GM23338 (cell line): ENCODE data around the gene ERC2. TPM values are rescaled to one million over a fixed set of nuclear protein-coding genes. Genes with fewer than 3 reads are reported as not detected.

ENCODE experiments used
- ATAC-seq: fragments of 200-7000 bp; cut with Tn5 transposase; 3 replicates; pipeline ENCODE4 v1.9.1; 2020
- DNase-seq: peaks from one replicate; pipeline ENCODE4 v3.0.0-alpha.2; 2015; ENCODE audit warnings: low spot score
- H2AFZ ChIP-seq: fragments of 200-600 bp; sonication (generic); 2 replicates; pipeline ENCODE4 v1.8.0; 2016; ENCODE audit warnings: antibody characterized with exemption, mild to moderate bottlenecking, moderate library complexity
- H3F3A ChIP-seq: fragments of 200-600 bp; sonication (generic); replicated peaks from 2 replicates; pipeline ENCODE4 v1.8.0; 2017; ENCODE audit warnings: antibody characterized with exemption, mixed run types, low read depth
- H3K27ac ChIP-seq: fragments of 200-600 bp; sonication (generic); 2 replicates; pipeline ENCODE4 v1.6.1; 2016; ENCODE audit warnings: low read depth
- H3K27me3 ChIP-seq: fragments of 200-600 bp; sonication (generic); 2 replicates; pipeline ENCODE4 v1.8.0; 2016; ENCODE audit warnings: mild to moderate bottlenecking, mixed run types, moderate library complexity; ENCODE audit not compliant: insufficient read depth
- H3K36me3 ChIP-seq: fragments of 200-600 bp; sonication (generic); 2 replicates; pipeline ENCODE4 v1.8.0; 2016; ENCODE audit warnings: mild to moderate bottlenecking; ENCODE audit not compliant: insufficient read depth
- H3K4me1 ChIP-seq: fragments of 200-600 bp; sonication (generic); 2 replicates; pipeline ENCODE4 v1.8.0; 2016; ENCODE audit warnings: mild to moderate bottlenecking, moderate library complexity; ENCODE audit not compliant: insufficient read depth
- H3K4me2 ChIP-seq: fragments of 200-600 bp; sonication (generic); 2 replicates; pipeline ENCODE4 v1.7.1; 2017; ENCODE audit warnings: mixed run types
- H3K4me3 ChIP-seq: fragments of 200-600 bp; sonication (generic); 2 replicates; pipeline ENCODE4 v1.6.1; 2016; ENCODE audit warnings: mixed run types
- H3K79me2 ChIP-seq: fragments of 200-600 bp; sonication (generic); replicated peaks from 2 replicates; pipeline ENCODE4 v1.8.0; 2017; ENCODE audit warnings: mild to moderate bottlenecking; ENCODE audit not compliant: insufficient read depth
- H3K9me2 ChIP-seq: fragments of 200-600 bp; sonication (generic); 2 replicates; pipeline ENCODE4 v1.8.0; 2017; ENCODE audit not compliant: insufficient read depth
- H4K20me1 ChIP-seq: fragments of 200-600 bp; sonication (generic); replicated peaks from 2 replicates; pipeline ENCODE4 v1.8.0; 2017; ENCODE audit warnings: mild to moderate bottlenecking; ENCODE audit not compliant: insufficient read depth
- H3K27ac Mint-ChIP-seq: 2 replicates; pipeline ENCODE4 v1.8.0; 2020; ENCODE audit warnings: inconsistent platforms, mild to moderate bottlenecking, moderate library complexity, mixed read lengths
- H3K27me3 Mint-ChIP-seq: 3 replicates; pipeline ENCODE4 v1.8.0; 2022; ENCODE audit warnings: low read depth, mild to moderate bottlenecking, moderate library complexity, mixed read lengths, inconsistent platforms; ENCODE audit not compliant: insufficient read depth, poor library complexity
- H3K36me3 Mint-ChIP-seq: 3 replicates; pipeline ENCODE4 v1.8.0; 2021; ENCODE audit warnings: low read depth, mild to moderate bottlenecking, inconsistent platforms, moderate library complexity, mixed read lengths
- H3K4me1 Mint-ChIP-seq: 3 replicates; pipeline ENCODE4 v1.8.0; 2020; ENCODE audit warnings: mild to moderate bottlenecking, inconsistent platforms, mixed read lengths
- H3K4me3 Mint-ChIP-seq: 3 replicates; pipeline ENCODE4 v1.8.0; 2021; ENCODE audit warnings: moderate library complexity, mild to moderate bottlenecking, inconsistent platforms, mixed read lengths
- H3K9me3 Mint-ChIP-seq: 3 replicates; pipeline ENCODE4 v1.8.0; 2020; ENCODE audit warnings: moderate library complexity, mild to moderate bottlenecking, inconsistent platforms, mixed read lengths
- CREB1 ChIP-seq: fragments of 250-450 bp; sonication (Bioruptor Pico); IDR thresholded peaks from 2 replicates; pipeline ENCODE4 v1.5.0; 2020; ENCODE audit warnings: low read depth, mild to moderate bottlenecking, moderate library complexity
- JUNB ChIP-seq: IDR thresholded peaks from one replicate; pipeline ENCODE4 v1.6.1; 2016; ENCODE audit warnings: antibody characterized with exemption; ENCODE audit not compliant: unreplicated experiment
- POLR2AphosphoS5 ChIP-seq: IDR thresholded peaks from 2 replicates; pipeline ENCODE4 v1.6.1; 2016; ENCODE audit warnings: antibody characterized with exemption, low read depth
- STAT1 ChIP-seq: IDR thresholded peaks from one replicate; pipeline ENCODE4 v1.6.1; 2016; ENCODE audit warnings: antibody characterized with exemption; ENCODE audit not compliant: unreplicated experiment
- ZNF331 ChIP-seq: fragments of 250-450 bp; sonication (Bioruptor Pico); IDR thresholded peaks from 2 replicates; pipeline ENCODE4 v1.5.0; 2020; ENCODE audit warnings: low read depth, mild to moderate bottlenecking, moderate library complexity
- polyA plus RNA-seq: library from polyadenylated mRNA; unstranded; fragments of >200 nt; fragmentation: Nextera tagmentation; extraction: Ambion mirVana; gene quantifications from 2 replicates; pipeline ENCODE4 v1.2.1, GENCODE V29; 2016
- total RNA-seq: library from RNA; depleted of rRNA; stranded (reverse); fragments of >200 nt; shearing (Covaris generic); gene quantifications from 2 replicates; pipeline ENCODE4 v1.2.3, GENCODE V29; 2014
- TF ChIP-seq, protein P1 (sequence below): IDR thresholded peaks from one replicate; pipeline ENCODE4 v1.6.1; 2018; ENCODE audit warnings: antibody characterized with exemption; ENCODE audit not compliant: unreplicated experiment
- TF ChIP-seq, protein P2 (sequence below): IDR thresholded peaks from 2 replicates; pipeline ENCODE4 v1.6.1; 2016; ENCODE audit warnings: antibody characterized with exemption
- TF ChIP-seq, protein P3 (sequence below), 2 experiments: fragments of 200-600 bp in 1 of 2; sonication (generic) in 1 of 2; conservative IDR thresholded peaks; 2 replicates each; pipeline versions ENCODE4 v1.5.1 to v1.6.1; 2016 to 2017; ENCODE audit warnings: antibody characterized with exemption in 2 of 2, low read depth in 2 of 2, mild to moderate bottlenecking in 2 of 2, moderate library complexity in 1 of 2
- TF ChIP-seq, protein P4 (sequence below): fragments of 250-450 bp; sonication (Bioruptor Pico); IDR thresholded peaks from 2 replicates; pipeline ENCODE4 v1.5.0; 2020; ENCODE audit warnings: mild to moderate bottlenecking, moderate library complexity

ERC2 gene
- total and polyA plus RNA-seq, 2 experiments from 2014 or later = 11.8 to 13.7 TPM

DNA sequence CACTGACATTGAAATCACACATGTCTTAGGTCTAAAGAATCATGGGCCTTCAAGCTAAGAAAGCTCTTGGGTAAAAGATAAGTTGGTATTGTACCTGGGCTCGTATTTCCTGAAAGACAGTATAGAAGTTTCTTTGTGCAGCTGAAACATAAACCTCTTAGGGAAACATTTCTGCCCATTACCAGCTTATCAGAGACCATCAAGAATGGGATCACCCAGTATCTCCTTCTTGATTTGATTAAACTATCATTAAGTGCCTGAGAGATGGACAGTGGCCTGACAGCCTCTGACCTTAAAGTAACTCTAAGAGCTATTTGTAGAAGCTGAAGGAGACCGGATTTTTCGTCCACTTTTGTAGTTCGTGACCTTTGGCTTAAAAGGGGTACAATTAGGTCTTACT, 265.3 kb downstream of the ERC2 start:
- Mint-ChIP-seq H3K36me3 (no peaks in the 10 kb centered on the region), H3K9me3 (no peaks in the 10 kb centered on the region), H3K4me1 (peaks cover 9% of the 10 kb centered on the region; the same call in 2 of the 3 replicates), H3K27me3 (peaks cover 3% of the 10 kb centered on the region), H3K27ac (no peak overlapping the region), H3K4me3 (no peak overlapping the region)
- Histone ChIP-seq H3K79me2 (no peaks in the 10 kb centered on the region), H3K9me2 (0 out of 2 replicates have a peak, but pooled peaks cover 6% of the 10 kb centered on the region), H3K4me1 (no peaks in the 10 kb centered on the region), H3K4me3 (no peak overlapping the region), H3K27me3 (no peaks in the 10 kb centered on the region), H4K20me1 (no peaks in the 10 kb centered on the region), H3F3A (no peaks in the 10 kb centered on the region), H3K36me3 (no peaks in the 10 kb centered on the region), H2AFZ (no peak overlapping the region), H3K4me2 (no peak overlapping the region), H3K27ac (no peak overlapping the region)
- ATAC-seq (no peak), DNase-seq (no peak)
- TF ChIP-seq, protein P1, sequence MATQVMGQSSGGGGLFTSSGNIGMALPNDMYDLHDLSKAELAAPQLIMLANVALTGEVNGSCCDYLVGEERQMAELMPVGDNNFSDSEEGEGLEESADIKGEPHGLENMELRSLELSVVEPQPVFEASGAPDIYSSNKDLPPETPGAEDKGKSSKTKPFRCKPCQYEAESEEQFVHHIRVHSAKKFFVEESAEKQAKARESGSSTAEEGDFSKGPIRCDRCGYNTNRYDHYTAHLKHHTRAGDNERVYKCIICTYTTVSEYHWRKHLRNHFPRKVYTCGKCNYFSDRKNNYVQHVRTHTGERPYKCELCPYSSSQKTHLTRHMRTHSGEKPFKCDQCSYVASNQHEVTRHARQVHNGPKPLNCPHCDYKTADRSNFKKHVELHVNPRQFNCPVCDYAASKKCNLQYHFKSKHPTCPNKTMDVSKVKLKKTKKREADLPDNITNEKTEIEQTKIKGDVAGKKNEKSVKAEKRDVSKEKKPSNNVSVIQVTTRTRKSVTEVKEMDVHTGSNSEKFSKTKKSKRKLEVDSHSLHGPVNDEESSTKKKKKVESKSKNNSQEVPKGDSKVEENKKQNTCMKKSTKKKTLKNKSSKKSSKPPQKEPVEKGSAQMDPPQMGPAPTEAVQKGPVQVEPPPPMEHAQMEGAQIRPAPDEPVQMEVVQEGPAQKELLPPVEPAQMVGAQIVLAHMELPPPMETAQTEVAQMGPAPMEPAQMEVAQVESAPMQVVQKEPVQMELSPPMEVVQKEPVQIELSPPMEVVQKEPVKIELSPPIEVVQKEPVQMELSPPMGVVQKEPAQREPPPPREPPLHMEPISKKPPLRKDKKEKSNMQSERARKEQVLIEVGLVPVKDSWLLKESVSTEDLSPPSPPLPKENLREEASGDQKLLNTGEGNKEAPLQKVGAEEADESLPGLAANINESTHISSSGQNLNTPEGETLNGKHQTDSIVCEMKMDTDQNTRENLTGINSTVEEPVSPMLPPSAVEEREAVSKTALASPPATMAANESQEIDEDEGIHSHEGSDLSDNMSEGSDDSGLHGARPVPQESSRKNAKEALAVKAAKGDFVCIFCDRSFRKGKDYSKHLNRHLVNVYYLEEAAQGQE = no peak
- TF ChIP-seq JUNB (no peak), CREB1 (CRISPR knock-in tag) (no peak), POLR2AphosphoS5 (no peak), STAT1 (no peak), ZNF331 (CRISPR knock-in tag) (no peak)
- TF ChIP-seq, protein P2, sequence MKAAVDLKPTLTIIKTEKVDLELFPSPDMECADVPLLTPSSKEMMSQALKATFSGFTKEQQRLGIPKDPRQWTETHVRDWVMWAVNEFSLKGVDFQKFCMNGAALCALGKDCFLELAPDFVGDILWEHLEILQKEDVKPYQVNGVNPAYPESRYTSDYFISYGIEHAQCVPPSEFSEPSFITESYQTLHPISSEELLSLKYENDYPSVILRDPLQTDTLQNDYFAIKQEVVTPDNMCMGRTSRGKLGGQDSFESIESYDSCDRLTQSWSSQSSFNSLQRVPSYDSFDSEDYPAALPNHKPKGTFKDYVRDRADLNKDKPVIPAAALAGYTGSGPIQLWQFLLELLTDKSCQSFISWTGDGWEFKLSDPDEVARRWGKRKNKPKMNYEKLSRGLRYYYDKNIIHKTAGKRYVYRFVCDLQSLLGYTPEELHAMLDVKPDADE = no peak
- TF ChIP-seq, protein P3, sequence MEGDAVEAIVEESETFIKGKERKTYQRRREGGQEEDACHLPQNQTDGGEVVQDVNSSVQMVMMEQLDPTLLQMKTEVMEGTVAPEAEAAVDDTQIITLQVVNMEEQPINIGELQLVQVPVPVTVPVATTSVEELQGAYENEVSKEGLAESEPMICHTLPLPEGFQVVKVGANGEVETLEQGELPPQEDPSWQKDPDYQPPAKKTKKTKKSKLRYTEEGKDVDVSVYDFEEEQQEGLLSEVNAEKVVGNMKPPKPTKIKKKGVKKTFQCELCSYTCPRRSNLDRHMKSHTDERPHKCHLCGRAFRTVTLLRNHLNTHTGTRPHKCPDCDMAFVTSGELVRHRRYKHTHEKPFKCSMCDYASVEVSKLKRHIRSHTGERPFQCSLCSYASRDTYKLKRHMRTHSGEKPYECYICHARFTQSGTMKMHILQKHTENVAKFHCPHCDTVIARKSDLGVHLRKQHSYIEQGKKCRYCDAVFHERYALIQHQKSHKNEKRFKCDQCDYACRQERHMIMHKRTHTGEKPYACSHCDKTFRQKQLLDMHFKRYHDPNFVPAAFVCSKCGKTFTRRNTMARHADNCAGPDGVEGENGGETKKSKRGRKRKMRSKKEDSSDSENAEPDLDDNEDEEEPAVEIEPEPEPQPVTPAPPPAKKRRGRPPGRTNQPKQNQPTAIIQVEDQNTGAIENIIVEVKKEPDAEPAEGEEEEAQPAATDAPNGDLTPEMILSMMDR (conservative IDR thresholded peaks at IDR 0.05; ENCODE audit: low read depth in 2 of 2) = no peak
- TF ChIP-seq, protein P4, sequence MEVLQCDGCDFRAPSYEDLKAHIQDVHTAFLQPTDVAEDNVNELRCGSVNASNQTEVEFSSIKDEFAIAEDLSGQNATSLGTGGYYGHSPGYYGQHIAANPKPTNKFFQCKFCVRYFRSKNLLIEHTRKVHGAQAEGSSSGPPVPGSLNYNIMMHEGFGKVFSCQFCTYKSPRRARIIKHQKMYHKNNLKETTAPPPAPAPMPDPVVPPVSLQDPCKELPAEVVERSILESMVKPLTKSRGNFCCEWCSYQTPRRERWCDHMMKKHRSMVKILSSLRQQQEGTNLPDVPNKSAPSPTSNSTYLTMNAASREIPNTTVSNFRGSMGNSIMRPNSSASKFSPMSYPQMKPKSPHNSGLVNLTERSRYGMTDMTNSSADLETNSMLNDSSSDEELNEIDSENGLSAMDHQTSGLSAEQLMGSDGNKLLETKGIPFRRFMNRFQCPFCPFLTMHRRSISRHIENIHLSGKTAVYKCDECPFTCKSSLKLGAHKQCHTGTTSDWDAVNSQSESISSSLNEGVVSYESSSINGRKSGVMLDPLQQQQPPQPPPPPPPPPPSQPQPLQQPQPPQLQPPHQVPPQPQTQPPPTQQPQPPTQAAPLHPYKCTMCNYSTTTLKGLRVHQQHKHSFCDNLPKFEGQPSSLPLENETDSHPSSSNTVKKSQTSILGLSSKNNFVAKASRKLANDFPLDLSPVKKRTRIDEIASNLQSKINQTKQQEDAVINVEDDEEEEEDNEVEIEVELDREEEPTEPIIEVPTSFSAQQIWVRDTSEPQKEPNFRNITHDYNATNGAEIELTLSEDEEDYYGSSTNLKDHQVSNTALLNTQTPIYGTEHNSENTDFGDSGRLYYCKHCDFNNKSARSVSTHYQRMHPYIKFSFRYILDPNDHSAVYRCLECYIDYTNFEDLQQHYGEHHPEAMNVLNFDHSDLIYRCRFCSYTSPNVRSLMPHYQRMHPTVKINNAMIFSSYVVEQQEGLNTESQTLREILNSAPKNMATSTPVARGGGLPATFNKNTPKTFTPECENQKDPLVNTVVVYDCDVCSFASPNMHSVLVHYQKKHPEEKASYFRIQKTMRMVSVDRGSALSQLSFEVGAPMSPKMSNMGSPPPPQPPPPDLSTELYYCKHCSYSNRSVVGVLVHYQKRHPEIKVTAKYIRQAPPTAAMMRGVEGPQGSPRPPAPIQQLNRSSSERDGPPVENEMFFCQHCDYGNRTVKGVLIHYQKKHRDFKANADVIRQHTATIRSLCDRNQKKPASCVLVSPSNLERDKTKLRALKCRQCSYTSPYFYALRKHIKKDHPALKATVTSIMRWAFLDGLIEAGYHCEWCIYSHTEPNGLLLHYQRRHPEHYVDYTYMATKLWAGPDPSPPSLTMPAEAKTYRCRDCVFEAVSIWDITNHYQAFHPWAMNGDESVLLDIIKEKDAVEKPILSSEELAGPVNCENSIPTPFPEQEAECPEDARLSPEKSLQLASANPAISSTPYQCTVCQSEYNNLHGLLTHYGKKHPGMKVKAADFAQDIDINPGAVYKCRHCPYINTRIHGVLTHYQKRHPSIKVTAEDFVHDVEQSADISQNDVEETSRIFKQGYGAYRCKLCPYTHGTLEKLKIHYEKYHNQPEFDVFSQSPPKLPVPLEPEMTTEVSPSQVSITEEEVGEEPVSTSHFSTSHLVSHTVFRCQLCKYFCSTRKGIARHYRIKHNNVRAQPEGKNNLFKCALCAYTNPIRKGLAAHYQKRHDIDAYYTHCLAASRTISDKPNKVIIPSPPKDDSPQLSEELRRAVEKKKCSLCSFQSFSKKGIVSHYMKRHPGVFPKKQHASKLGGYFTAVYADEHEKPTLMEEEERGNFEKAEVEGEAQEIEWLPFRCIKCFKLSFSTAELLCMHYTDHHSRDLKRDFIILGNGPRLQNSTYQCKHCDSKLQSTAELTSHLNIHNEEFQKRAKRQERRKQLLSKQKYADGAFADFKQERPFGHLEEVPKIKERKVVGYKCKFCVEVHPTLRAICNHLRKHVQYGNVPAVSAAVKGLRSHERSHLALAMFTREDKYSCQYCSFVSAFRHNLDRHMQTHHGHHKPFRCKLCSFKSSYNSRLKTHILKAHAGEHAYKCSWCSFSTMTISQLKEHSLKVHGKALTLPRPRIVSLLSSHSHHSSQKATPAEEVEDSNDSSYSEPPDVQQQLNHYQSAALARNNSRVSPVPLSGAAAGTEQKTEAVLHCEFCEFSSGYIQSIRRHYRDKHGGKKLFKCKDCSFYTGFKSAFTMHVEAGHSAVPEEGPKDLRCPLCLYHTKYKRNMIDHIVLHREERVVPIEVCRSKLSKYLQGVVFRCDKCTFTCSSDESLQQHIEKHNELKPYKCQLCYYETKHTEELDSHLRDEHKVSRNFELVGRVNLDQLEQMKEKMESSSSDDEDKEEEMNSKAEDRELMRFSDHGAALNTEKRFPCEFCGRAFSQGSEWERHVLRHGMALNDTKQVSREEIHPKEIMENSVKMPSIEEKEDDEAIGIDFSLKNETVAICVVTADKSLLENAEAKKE (CRISPR knock-in tag) = no peak
